ENCODE results near the gene PCBP3.
A peak's percentile ranks its signal among the peaks of the same experiment; 100 is the strongest.
"Not testable (repeated sequence)": the region's sequence is repeated elsewhere in the genome, so short reads cannot be mapped to it uniquely, and the experiment has no call there.

Gene PCBP3

DNA sequence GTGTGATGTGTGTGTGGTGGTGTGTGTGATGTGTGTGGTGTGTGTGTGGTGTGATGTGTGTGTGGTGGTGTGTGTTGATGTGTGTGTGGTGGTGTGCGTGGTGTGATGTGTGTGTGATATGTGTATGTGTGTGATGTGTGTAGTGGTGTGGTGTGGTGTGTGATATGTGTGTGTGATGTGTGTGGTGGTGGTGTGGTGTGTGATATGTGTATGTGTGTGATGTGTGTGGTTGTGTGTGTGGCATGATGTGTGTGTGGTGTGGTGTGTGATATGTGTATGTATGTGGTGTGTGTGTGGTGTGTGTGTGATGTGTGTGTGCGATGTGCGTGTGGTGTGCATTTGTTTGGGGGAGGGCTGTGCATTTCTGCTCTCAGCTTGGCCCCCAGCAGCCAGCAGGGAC is 7.1 kb upstream of the PCBP3 start:
- DNase-seq = no peak

DNA sequence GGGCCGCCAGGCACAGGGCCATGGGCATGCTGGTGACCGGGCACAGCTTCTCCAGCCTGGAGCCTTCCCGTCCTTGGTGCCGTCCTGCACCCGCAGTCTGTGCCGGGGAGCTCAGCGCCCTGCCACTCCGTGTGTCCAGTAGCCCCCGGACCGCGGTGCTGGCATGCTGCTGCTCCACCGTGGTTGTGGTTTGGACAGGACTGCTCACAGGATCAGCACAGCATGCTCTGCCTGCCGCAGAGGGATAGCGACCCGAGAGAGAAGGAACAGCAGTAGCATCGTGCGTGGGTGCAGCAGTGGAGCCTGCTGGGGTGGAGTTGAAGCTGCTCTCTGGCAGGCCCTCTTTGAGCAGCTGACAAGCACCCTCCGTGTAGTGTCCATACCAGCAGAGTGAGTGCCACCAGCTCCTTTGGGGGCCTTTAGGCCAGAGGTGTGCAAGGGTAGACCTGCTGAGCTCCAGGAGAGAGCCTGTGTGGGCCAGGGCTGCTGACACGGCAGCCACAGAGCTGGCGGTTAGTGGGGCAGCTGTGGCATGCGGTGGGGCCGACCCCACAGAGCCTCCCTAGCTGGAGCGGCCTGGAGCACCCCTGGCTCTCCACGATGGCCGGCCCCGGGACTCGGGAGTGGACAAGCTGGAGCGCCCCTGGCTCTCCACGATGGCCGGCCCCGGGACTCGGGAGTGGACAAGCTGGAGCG is 6.4 kb upstream of the PCBP3 start:
- DNase-seq = no peak

DNA sequence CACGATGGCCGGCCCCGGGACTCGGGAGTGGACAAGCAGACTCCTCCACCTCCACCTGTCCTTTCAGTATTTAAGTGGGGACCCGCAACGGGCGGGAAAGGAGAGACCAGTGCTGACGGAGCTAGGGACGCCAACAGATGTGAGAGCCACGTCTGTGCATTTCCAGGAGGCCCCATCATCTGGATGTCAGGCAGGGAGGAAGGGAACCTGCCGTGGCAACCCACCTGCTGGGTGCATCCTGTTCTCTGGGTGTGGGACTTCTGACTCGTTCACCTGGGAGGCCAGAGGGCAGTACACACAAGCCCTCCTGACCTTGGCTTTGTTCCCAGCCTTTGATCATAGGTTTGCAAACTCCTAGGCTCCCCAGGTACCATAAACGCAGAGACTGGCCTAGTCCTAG is 5.6 kb upstream of the PCBP3 start:
- DNase-seq = no peak

DNA sequence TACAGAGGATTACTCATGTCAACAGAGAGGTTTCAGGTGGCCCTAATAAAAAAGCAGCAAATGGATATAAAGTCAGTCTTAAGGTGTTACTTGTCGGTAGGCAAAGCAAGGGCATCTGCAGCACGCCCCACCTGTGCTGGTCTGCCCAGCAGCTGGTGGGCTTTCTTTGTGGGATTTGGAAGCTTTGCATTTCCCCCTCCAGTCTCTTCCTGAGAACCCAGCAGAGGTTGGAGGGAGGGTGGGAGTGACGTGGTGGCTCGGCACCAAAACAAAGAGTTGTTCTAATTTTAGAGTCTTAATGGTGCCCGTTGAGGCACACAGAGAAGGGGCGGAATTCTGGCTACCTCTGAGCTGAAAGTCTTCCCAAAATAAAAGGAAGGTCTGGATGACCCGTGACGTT is 4.8 kb upstream of the PCBP3 start:
- DNase-seq = no peak

DNA sequence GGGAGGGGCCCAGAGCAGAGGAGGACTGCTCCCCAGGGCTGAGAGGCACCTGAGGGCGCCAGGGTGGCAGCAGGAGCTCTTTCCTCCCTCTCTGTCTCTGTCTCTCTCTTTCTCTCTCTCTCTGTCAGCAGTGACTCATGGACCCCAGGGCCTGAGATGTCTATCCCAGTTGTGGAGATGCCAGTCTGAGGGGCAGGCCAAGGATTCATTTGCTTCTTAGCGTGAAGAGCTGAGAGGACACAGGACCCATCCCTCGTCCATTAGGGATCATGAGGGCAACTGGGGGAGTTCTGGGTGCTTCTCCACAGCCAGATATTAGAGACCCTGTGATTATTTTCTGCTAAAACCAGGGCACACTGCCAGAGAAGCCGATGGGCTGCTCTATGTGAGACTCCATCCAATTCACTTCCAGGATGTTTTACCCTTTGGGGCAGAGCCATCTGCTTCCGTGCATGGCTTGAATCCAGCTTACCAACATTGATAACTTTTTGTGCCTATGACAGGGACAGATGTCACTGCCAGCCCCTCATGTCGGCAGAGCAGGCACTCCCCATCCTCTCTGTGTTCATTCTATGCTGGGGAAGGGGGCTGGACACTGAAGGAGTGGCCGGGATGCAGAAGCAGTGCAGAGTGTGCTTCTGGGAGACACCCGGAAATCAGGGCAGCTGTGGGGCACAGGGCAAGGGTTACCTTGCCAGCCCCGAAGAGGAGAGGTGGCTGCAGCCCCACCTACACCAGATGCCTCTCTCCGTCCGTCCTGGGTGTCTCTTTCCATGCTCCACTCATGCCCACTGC is 4.1 kb upstream of the PCBP3 start:
- DNase-seq = peak; percentile 33

DNA sequence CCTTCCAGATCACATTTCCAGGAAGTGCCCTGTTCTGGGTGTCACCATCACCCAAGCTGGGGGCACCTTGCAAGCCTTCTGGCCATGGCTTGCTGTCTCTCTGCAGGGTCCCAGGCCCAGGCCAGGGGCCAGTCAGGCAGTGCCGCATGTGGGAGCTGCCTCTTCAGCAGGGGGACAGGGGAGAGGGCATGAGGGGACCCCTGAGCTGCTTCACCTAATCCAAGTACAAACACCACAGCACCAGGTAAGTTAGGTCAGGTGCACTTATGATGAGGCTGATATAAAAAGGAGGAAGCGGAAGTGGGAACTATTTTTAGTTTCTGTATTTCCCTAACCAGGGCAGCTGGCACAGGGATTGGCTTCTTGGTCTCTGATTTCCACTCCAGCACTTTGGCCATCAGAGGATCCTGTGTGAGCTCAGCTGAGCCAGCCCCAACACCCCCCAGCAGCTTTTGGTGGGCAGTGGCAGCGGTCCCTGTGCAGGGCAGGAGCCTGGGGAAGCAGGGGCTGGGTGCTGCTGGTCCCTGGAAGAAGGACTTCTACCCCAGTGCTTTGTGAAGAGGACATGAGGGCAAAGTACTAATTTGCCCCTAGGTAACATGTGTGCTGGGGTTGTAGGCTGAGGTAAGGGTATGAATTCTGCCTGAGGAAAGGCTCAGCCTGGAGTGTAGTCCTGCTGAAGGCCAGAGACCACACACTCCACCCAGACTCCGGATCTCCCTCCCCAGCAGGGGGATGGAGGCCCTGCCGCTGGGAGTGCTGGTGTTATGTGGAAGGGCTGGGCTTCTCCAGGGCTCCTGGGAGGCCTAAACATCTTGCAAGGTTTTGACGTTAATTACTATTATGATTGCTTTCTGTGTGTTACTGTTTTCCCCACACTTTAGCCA is 3.3 kb upstream of the PCBP3 start:
- peak; percentile 29 for DNase-seq

DNA sequence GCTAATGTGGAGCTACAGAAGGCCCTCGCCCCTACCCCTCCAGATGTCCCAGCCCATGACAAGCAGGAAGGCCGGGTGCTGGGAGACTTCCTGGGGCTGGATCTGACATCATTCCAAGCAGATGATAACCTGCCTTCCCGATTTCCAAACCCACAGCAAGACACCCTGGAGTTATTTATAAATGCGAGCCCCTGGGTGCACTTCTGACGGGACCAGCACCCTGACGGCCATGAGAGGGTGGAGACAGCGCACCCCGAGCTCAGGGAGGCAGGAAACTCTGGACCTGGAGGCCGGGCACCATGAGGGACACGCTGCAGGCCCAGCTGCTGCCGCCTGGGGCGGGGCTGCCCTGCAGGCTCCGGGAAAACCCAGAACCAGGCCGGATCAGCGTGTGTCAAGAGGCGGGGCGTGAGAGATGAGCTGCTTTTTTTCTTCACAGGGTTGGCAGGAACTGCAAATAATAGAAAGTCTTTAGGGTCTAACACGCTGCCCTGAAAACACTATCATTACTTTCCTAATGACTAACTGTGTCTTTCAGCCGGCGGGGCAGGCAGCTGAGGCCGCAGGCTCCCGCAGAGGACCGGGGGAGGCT is 2.5 kb upstream of the PCBP3 start:
- DNase-seq = peak; percentile 66

DNA sequence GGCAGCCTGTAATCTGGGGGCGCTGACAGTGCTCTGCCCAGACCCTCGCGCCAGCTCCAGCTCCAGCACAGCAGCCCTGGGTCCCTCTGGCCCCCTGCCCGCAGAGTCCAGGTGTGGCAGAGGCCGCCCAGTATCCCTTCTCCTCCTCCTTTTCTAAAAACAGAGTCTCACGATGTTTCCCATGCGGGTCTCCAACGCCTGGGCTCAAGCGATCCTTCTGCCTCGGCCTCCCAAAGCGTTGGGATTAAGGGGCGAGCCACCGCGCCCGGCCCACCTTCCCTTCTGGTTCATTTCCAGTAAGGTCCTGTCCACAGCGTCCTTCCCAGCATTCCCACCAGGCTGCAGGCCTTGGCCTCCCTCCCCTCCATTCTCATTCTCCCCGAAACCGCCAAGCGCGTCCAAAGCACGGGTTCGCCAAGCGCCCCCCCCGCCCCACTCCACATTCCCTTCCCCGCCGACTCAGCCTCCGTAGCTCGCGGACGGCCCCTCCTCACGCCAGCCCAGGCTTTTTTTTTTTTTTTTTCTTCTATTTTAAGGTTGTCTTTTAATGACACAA is 2.0 kb upstream of the PCBP3 start:
- DNase-seq = no peak

DNA sequence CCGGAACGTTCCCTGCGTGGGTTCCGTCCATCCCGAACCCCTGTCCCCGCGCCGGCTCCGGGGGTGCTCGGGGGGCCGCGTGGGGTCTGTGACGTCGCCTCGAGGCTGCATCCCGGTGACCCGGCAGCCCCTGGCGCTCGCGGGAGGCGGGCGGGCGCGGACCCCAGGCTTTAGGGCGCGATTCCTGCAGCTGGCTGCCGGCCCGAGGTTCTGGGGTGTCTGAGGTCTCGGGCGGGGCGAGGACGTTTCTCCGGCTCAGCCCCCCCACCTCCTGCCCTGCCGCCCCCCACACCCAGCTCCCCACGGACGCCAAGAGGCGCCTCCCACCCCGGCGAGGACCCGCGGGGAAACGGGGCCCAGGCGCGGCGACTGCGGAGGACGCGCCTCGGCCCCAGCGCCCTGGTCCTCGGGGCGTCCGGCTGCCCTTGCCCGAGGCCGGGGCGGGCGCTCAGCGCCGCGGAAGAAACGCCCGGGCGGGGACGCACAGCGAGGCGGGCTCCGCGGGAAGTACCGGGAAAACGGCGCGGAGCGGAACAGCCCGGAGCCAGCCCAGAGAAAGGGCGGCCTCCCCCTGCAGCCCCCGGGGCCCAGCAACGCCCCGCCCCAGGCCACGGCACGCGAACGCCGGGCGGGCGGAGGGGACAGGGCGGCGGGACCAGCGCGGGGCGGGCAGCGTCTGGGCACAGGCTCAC is 1.3 kb upstream of the PCBP3 start:
- peak; percentile 45 for DNase-seq

DNA sequence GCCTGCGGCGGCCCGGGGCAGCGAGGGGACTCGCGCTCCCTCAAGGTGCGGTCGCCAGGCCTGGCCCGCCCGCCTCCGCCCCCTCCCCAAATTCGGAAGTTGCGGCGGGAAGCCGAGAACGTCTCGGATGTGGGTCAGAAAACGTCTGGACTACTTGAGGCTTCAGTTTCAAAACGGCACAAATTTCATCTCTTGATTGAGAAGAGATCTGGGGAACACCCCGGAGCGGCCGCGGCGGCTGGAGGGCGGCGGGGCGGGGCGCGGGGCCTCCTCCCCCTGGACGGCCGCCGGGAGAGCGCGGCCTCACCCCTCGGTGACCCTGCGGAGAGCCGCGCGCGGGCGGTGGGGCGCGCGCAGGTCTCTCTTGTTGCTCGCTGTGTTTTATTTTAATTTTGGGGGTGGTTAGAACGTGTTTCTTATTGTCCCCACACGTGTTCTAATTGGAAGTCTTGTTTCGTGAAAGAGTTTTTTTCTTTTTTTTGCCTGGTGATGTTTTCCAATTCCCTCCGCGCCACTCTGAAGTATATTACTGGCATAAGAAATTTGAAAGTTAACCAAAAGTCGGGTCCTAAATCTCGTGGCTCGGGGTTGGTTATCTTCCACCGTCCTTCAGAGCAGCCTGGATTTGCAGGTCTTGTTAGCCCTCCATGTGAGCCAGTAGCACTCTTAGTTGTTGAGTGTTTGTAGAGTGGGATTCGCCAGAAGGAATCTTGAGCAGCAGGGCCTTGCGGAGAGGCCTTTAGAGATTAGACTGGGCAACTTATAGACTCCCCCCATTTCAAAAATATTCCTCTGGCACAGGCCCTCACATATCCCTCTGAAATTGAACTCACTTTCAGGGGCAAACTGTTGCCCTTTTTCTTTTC is 749 bp downstream of the PCBP3 start:
- no peak for DNase-seq

DNA sequence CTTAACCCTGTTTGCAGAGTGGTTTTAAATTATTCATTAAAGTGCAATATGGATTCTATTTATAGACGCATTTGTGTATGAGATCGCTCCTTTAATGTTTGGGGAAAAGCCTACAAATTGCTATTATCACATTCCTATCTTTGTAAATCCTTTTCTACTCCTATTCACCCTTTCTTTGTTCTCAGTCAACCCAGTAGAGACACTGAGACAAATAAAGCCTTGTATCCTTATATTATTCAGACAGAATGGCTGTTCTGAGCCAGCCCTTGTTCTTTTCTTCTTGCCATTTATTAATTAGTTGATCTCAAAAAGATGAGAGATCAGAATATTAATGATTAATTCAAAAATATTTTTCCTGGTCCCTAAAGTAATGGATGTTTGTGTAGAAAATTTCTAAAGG is 8.4 kb downstream of the PCBP3 start:
- no peak for DNase-seq

DNA sequence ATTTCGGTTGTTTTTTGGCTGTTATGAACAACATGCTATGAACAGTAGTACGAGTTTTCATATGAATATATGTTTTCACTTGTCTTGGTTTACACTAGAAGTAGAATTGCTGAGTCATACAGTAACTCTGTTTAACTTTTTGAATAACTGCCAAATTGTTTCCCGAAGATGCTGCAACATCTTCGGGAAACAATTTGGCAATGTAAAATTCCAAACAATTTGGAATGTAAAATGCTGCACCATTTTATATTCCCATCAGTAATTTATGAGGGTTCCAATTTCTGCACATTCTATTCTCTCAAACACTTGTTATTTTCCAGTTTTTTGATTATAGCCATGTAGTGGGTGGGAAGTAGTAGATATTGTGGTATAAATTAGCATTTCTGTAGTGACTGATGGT is 11.6 kb downstream of the PCBP3 start:
- peak; percentile 74 for DNase-seq

DNA sequence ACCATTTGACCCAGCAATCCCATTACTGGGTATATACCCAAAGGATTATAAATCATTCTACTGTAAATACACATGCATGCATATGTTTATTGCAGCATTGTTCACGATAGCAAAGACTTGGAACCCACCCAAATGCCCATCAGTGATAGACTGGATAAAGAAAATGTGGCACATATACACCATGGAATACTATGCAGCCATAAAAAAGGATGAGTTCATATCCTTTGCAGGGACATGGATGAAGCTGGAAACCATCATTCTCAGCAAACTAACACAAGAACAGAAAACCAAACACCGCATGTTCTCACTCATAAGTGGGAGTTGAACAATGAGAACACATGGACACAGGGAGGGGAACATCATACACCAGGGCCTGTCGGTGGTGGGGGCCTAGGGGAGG is 12.6 kb downstream of the PCBP3 start:
- not testable (repeated sequence) for DNase-seq

DNA sequence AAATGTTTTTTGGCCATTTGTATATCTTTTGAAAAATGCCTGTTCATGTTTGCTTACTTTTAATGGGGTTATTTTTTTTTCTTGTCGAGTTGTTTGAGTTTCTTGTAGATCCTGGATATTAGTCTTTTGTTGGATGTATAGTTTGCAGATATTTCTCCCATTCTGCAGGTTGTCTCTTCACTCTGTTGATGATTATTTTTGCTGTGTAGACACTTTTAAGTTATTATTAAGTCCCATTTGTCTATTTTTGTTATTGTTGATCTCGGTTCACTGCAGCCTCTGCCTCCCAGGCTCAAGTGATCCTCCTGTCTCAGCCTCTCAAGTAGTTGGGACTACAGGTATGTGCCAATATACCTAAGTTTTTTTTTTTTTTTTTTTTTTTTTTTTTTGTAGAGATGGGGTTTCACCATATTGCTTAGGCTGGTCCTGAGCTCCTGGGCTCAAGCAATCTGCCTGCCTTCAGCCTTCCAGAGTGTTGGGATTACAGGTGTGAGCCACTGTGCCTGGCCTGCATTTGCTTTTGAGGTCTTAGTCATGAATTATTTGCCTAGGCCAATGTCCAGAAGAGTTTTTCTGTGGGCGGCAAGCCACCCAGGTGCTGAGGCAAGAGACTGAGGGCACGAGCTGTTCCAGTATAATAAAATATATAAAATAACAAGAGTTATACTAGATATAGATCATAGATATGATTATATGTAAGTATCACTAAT is 18.5 kb downstream of the PCBP3 start:
- DNase-seq = not testable (repeated sequence)

DNA sequence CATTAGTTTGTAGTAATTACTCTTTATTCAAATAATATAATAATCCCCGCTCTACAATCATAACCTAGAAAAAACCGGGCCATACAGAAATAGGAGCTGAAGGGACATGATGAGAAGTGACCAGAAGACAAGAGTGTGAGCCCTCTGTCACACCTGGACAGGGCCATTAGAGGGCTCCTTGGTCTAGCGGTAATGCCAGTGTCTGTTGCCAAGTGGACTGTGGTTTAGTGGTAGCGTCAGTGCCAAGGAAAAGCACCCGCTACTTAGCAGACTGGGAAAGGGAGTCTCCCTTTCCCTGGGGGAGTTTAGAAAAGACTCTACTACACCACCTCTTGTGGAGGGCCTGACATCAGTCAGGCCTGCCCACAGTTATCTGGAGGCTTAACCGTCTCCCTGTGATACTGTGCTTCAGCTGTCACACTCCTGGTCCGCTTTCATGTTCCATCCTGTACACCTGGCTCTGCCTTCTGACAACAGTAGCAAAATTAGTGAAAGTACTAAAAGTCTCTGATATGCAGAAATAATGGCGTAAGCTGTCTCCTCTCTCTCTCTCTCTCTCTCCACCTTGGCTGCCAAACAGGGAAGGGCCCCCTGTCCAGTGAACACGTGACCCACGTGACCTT is 19.2 kb downstream of the PCBP3 start:
- not testable (repeated sequence) for DNase-seq

DNA sequence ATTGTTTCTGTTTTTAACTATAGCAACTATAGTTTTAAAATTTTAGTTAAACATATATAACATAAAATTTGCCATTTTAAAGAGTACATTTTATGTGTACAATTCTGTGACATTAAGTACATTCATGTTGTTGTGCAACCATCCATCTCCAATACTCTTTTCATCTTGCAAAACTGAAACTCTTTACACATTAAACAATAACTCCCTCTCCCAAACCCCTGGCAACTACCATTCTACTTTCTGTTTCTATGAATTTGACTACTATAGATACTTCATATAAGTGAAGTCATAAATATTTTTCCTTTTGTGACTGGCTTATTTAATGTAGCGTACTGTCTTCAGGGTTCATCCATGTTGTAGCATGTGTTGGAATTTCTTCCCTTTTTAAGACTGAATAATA is 25.9 kb downstream of the PCBP3 start:
- no peak for DNase-seq

DNA sequence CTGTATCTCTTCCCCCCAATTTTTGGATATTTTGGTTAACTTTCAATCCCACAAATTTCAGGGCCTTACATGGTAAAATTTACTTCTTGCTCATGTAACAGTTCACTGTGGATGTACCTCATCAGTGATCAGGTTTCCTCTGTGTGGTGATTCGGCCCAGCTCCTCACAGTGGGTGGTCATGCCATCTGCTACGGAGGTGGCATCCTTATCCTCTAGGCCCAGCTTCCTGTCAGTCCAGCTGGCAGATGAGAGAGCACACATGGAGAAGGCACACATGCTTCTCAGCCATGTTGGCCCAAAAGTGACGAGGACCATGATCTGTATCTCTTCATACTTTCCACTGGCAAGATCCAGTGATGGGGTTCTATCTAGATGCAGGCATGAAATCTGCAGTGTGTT is 27.2 kb downstream of the PCBP3 start:
- no peak for DNase-seq

DNA sequence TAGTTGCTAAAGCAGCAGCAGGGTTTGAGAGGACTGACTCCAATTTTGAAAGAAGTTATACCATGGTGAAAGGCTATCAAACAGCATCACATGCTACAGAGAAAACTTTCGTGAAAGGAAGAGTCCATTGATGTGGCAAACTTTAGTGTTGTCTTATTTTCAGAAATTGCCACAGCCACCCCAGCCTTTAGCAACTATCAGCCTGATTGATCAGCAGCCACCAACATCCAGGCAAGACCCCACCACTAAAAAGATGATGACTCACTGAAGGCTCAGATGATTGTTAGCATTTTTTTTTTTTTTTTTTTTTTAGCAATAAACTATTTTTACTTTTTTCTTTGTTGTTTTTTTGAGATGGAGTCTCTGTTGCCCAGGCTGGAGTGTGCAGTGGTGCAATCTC is 35.3 kb downstream of the PCBP3 start:
- DNase-seq = not testable (repeated sequence)

DNA sequence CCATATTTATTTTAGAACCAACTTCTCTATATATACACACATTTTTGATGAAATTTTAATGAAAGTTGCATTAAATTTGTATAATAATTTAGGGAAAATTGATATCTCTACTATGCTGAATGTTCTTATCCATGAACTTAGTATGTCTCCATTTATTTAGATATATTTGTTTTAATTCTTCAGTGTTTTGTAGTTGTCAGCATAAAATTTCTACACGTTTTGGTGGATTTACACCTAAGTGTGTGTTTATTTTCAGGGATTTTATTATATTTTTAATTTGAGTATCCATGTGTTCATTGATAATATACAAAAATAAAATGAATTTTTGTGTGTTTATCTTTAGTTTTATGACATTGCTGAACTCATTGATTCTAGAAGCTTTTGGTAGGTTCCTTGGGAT is 36.7 kb downstream of the PCBP3 start:
- no peak for DNase-seq

DNA sequence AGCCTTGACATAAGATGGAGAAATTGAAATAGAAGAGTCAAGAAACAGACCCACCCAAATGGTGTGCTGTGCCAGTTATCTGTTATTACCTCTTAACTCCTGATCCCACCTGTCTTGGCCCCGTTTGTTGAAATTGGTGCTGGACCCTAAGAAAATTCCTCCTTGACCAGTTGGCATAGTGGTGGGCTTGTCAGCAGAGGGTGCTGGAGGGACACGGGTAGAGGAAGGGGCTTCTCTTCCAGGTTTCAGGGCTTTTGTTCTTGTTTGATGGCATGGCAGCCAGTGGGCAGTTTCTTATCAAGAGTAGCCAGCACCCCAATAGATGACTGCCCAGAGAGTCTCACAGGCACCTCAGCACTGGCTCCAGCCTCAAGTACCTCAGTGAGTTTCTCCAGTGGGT is 51.6 kb downstream of the PCBP3 start:
- DNase-seq = no peak
